Ovary (tissue), 3 donors: ENCODE results near the gene HDAC10.

Source experiments
- POLR2A ChIP-seq: fragments of 450-650 bp; IDR thresholded peaks from one replicate; pipeline ENCODE4 v1.6.1; 2017; ENCODE audit warnings: antibody characterized with exemption, mild to moderate bottlenecking, moderate library complexity
- TF ChIP-seq, protein P1 (sequence below), 3 donors: fragments of 450-650 bp in 2 of 3; fragments of 200-600 bp in 1 of 3; IDR thresholded peaks; one replicate each; pipeline versions ENCODE4 v1.5.1 to v1.8.0; 2016 to 2022; ENCODE audit warnings: antibody characterized with exemption in 3 of 3, mild to moderate bottlenecking in 1 of 3
- donor health status: DM: no; HTN: no; CAD: no.

DNA sequence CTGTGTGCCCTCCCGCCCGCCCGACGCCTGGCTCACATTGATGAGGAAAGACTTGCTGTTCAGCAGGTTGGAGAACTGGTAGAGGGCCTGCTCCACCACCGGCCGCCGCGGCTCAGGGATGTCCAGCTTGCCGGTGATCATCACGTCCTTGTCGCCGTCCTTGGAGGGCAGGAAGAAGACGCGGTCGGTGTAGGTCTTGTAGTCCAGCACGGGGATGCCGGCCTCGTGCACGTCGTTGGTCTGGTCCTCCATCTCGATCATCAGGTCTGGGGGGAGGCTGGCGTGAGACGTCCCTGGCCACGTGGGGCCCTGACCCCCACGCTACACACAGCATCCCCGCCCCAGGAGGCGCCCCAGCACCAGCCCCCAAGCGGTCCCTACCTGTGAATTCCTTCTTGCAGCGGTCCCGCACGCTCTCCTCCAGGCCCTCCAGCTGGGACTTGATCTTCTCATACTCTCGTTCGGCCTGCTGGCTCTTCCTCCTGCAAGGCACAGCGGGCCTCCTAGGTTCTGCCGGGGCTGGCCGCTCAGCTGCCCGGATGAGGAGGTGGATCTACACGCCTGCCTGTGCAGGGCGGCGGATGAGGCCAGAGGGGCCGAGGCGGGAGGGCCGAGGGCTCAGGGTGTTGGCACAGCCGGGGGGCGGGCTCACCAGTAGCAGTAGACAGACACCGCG, 29.8 kb upstream of the HDAC10 start:
- TF ChIP-seq, protein P1, sequence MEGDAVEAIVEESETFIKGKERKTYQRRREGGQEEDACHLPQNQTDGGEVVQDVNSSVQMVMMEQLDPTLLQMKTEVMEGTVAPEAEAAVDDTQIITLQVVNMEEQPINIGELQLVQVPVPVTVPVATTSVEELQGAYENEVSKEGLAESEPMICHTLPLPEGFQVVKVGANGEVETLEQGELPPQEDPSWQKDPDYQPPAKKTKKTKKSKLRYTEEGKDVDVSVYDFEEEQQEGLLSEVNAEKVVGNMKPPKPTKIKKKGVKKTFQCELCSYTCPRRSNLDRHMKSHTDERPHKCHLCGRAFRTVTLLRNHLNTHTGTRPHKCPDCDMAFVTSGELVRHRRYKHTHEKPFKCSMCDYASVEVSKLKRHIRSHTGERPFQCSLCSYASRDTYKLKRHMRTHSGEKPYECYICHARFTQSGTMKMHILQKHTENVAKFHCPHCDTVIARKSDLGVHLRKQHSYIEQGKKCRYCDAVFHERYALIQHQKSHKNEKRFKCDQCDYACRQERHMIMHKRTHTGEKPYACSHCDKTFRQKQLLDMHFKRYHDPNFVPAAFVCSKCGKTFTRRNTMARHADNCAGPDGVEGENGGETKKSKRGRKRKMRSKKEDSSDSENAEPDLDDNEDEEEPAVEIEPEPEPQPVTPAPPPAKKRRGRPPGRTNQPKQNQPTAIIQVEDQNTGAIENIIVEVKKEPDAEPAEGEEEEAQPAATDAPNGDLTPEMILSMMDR (IDR thresholded peaks at IDR 0.05) = no peak
- no peak for TF ChIP-seq POLR2A
